OCI-LY1 (cell line): ENCODE results near the gene COL15A1.

Experiments
- EZH2 ChIP-seq: fragments of 200-600 bp; sonication (generic), shearing (Covaris generic); IDR thresholded peaks from 2 replicates; pipeline ENCODE4 v1.8.0; 2017; ENCODE audit warnings: borderline replicate concordance, mixed run types, mild to moderate bottlenecking, antibody characterized with exemption, low read length, moderate library complexity, mixed read lengths
- TF ChIP-seq, protein P1 (sequence below): fragments of 200-600 bp; sonication (generic), shearing (Covaris generic); IDR thresholded peaks from 2 replicates; pipeline ENCODE4 v1.5.1; 2017; ENCODE audit warnings: mild to moderate bottlenecking, antibody characterized with exemption, low read length, moderate library complexity, mixed read lengths

DNA sequence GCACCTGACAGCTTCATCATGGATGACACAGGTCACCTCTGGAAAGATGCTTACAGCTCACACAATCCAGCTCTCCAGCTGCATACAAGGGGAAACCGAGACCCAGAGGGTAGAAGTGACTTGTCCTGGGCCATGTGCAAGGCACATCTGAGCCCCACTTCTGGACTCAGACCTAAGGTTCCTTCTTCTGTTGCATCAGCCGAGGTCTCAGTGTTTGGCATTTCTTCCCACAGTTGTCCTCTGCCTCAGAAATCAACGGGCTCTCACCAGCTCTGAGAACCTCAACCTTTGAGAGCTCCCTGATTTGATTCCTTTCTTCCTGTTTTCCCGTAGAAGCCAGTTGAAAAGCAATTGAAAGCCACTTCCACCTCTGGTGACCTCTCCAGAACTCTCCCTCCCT is 38.7 kb upstream of the COL15A1 start:
- TF ChIP-seq, protein P1, sequence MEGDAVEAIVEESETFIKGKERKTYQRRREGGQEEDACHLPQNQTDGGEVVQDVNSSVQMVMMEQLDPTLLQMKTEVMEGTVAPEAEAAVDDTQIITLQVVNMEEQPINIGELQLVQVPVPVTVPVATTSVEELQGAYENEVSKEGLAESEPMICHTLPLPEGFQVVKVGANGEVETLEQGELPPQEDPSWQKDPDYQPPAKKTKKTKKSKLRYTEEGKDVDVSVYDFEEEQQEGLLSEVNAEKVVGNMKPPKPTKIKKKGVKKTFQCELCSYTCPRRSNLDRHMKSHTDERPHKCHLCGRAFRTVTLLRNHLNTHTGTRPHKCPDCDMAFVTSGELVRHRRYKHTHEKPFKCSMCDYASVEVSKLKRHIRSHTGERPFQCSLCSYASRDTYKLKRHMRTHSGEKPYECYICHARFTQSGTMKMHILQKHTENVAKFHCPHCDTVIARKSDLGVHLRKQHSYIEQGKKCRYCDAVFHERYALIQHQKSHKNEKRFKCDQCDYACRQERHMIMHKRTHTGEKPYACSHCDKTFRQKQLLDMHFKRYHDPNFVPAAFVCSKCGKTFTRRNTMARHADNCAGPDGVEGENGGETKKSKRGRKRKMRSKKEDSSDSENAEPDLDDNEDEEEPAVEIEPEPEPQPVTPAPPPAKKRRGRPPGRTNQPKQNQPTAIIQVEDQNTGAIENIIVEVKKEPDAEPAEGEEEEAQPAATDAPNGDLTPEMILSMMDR: no peak
- TF ChIP-seq EZH2: no peak
